Measurements from ENCODE around the gene SYT2.

DNA sequence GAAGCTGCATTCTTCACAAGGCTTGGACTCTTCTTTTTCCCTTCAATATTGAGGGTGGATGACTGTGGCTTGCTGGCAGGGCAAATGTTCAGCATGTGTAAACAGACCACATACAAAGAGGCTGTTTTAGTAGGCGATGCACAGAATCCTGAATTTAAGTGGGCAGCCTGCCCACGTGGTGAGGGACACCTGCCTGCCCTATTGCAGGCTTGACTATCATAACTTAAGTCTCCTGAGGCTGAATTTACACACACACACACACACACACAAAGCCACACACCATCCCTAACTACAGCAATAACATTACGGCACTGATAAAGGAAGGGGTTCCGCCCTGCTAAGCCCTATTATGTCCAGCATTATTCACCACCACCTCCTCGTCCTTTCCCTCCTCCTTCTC, 15.9 kb downstream of the SYT2 start:
- TF ChIP-seq, protein P1, sequence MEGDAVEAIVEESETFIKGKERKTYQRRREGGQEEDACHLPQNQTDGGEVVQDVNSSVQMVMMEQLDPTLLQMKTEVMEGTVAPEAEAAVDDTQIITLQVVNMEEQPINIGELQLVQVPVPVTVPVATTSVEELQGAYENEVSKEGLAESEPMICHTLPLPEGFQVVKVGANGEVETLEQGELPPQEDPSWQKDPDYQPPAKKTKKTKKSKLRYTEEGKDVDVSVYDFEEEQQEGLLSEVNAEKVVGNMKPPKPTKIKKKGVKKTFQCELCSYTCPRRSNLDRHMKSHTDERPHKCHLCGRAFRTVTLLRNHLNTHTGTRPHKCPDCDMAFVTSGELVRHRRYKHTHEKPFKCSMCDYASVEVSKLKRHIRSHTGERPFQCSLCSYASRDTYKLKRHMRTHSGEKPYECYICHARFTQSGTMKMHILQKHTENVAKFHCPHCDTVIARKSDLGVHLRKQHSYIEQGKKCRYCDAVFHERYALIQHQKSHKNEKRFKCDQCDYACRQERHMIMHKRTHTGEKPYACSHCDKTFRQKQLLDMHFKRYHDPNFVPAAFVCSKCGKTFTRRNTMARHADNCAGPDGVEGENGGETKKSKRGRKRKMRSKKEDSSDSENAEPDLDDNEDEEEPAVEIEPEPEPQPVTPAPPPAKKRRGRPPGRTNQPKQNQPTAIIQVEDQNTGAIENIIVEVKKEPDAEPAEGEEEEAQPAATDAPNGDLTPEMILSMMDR (IDR thresholded peaks at IDR 0.05) = no peak
- no peak for TF ChIP-seq ZFX (IDR thresholded peaks at IDR 0.05; ENCODE audit: borderline replicate concordance)
